HEK293T (cell line): ENCODE data around the gene CD4.
A peak's percentile ranks its signal among the peaks of the same experiment; 100 is the strongest.

Experiments
- ARNT ChIP-seq: fragments of 450-650 bp; IDR thresholded peaks from 2 replicates; pipeline ENCODE4 v1.6.1; 2017; ENCODE audit warnings: mild to moderate bottlenecking
- ELF4 ChIP-seq: fragments of 450-650 bp; IDR thresholded peaks from 2 replicates; pipeline ENCODE4 v1.6.1; 2017; ENCODE audit warnings: antibody characterized with exemption
- FOXM1 ChIP-seq: fragments of 450-650 bp; IDR thresholded peaks from 2 replicates; pipeline ENCODE4 v1.6.1; 2017; ENCODE audit warnings: mild to moderate bottlenecking, borderline replicate concordance
- L3MBTL2 ChIP-seq: fragments of 450-650 bp; conservative IDR thresholded peaks from 2 replicates; pipeline ENCODE4 v1.6.1; 2016; ENCODE audit warnings: mild to moderate bottlenecking
- SP1 ChIP-seq: fragments of 450-650 bp; IDR thresholded peaks from 2 replicates; pipeline ENCODE4 v1.6.1; 2017
- TARDBP ChIP-seq: fragments of 450-650 bp; IDR thresholded peaks from 2 replicates; pipeline ENCODE4 v1.6.1; 2016
- ZNF384 ChIP-seq: fragments of 450-650 bp; IDR thresholded peaks from 2 replicates; pipeline ENCODE4 v1.6.1; 2016

DNA sequence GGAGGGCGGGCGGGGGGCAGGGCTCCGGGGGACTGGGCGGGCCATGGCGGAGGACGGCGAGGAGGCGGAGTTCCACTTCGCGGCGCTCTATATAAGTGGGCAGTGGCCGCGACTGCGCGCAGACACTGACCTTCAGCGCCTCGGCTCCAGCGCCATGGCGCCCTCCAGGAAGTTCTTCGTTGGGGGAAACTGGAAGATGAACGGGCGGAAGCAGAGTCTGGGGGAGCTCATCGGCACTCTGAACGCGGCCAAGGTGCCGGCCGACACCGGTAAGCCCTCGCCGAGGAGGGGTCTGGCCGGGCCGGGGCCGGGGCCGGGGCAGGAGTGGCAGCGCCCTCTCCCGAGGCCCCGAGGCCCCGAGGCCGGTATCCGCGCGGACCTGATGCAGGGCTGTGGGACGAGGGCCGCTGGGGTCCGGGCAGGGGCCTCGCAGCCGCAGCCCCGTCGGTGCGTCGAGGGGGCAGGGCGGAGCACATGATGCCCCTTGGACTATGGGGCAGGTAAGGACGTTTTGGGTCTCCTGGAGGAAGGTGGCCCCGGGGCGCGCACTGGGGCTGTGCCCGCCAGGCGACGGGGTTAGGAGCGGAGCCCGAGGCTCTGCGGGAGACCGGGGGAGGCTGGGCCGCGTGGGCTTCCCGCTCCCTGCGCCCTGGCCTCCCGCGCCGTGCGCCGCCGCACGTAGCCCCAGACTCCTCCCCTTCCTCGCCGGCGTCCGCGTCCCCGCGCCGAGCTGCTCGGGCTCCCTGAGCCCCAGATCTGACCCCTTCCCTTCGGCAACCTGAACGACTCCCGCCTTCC is 78.3 kb downstream of the CD4 start, which contains the start of gene TPI1:
- no peak for TF ChIP-seq SP1
- no peak for TF ChIP-seq FOXM1
- TF ChIP-seq TARDBP = no peak
- TF ChIP-seq L3MBTL2 = no peak
- TF ChIP-seq ARNT = no peak
- no peak for TF ChIP-seq ZNF384
- TF ChIP-seq ELF4 = peak; percentile 71
